Type B pancreatic cell (in vitro differentiated cells): Measurements from ENCODE around the gene EHD1. TPM values are rescaled to one million over a fixed set of nuclear protein-coding genes. Genes with fewer than 3 reads are reported as not detected.

Source experiments
- DNase-seq: peaks from one replicate; pipeline ENCODE4 v3.0.0; 2021; ENCODE audit warnings: mixed read lengths; ENCODE audit not compliant: unreplicated experiment; ENCODE audit errors: extremely low spot score
- H3K27ac Mint-ChIP-seq: 2 replicates; pipeline ENCODE4 v1.8.0; 2021; ENCODE audit warnings: mild to moderate bottlenecking, mixed read lengths
- H3K27me3 Mint-ChIP-seq: 2 replicates; pipeline ENCODE4 v1.8.0; 2021; ENCODE audit warnings: mixed read lengths
- H3K36me3 Mint-ChIP-seq: 2 replicates; pipeline ENCODE4 v1.8.0; 2021; ENCODE audit warnings: mixed read lengths
- H3K4me1 Mint-ChIP-seq: one replicate; pipeline ENCODE4 v1.8.0; 2021; ENCODE audit warnings: mixed read lengths; ENCODE audit not compliant: unreplicated experiment
- H3K4me3 Mint-ChIP-seq: 2 replicates; pipeline ENCODE4 v1.8.0; 2021; ENCODE audit warnings: mild to moderate bottlenecking, mixed read lengths
- H3K9me3 Mint-ChIP-seq: 2 replicates; pipeline ENCODE4 v1.8.0; 2021; ENCODE audit warnings: mixed read lengths
- CTCF ChIP-seq: fragments of 200-600 bp; sonication (generic); conservative IDR thresholded peaks from 2 replicates; pipeline ENCODE4 v1.5.0; 2021; ENCODE audit warnings: antibody characterized with exemption, mild to moderate bottlenecking
- total RNA-seq: library from RNA; stranded (reverse); gene quantifications from 2 replicates; pipeline ENCODE4 v1.2.1, GENCODE V29; 2021; ENCODE audit warnings: low replicate concordance

EHD1 gene
- total RNA-seq, 1 donor from 2014 or later = 86.6 TPM

DNA sequence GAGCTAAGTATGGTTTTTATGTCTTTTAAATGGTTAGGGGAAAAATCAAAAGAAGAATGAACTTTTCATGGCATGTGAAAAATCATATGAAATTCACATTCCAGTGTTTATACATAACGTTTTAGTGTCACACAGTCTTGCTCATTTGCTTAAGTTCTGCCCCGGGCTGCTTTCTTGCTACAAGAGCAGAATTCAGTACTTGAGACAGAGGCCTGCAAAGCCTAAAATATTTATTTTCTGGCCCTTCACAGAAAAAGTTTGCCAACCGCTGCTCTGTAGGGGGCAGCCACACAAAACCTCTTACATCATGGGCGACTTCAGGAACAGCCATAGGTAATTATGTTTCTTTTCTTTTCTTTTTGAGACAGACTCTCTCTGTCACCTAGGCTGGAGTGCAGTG lies 39.6 kb upstream of the EHD1 start:
- DNase-seq = no peak
- Mint-ChIP-seq H3K4me1 (peaks cover 13% of the 10 kb centered on the region), H3K27me3 (no peaks in the 10 kb centered on the region), H3K4me3 (peak overlapping the region; percentile 92), H3K27ac (peak overlapping the region; percentile 97), H3K36me3 (no peaks in the 10 kb centered on the region), H3K9me3 (no peaks in the 10 kb centered on the region)
- TF ChIP-seq CTCF = no peak

DNA sequence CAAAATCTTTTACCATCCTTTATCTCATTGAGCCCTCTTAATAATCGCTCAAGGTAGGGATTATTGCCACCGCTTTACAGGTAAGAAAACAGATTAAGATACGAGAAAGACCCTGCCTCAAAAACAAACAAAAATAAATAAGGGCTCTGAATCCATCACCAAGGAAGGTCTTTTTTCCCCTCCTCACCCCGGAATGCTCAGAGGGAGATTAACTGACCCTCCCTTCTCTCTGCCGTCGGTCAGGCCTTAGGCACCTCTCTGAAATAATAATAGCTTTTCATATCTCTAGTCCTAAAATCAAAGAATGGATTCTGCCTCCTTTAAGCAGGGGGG lies 39.2 kb upstream of the EHD1 start:
- Mint-ChIP-seq H3K27me3 (no peaks in the 10 kb centered on the region), H3K27ac (peak overlapping the region; percentile 97), H3K36me3 (no peaks in the 10 kb centered on the region), H3K4me3 (peak overlapping the region; percentile 92), H3K4me1 (peaks cover 13% of the 10 kb centered on the region), H3K9me3 (no peaks in the 10 kb centered on the region)
- no peak for TF ChIP-seq CTCF
- DNase-seq = no peak

DNA sequence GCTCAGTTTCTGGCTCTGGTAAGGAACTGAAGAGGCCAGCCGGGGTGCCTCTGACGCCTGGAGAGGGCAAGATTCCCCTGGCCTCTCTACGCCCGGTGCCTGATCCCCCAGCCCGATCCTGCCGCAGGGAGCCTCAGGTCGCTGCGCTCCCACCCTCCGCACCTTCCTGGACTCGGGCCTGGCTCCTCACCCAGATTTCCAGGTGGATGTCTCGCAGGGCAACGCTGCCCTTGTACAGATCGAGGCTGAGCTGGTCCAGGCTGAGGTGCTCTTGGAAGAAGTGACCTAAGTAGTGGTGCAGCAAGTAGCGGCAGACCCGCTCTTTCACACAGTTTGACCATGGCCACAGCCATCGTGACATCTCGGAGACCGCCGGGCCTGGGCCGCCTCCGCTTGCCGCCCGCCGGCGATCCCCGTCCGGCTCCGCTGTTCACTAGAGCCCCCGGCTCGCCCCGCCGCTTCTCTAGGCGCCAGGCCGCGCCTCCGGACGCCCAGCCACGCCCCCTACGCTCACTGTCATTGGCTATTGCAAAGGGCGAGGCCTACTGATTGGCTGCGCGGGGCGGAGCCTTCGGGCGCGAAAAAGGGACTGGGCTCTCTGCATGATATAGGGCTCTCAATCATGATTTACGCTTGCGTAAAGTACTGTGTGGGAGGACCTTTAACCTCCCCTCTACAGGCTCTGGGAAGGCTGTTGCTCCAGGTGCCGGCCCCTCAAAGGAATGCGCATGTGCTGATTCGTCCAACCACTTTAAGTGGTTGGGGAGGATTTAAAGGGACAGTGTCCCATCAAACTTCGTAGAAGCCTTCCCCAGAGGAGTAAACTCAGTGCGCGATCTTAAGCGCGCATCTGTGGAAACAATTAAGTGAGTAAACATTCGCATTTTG lies 38.6 kb upstream of the EHD1 start, which contains the start of gene ATG2A:
TSS of gene ATG2A (minus strand) at position 435 of the 888 bp plus-strand sequence. CDS start at position 361, 74 bp downstream.
- Mint-ChIP-seq H3K36me3 (no peaks in the 10 kb centered on the region), H3K27me3 (no peaks in the 10 kb centered on the region), H3K4me1 (peaks cover 13% of the 10 kb centered on the region), H3K27ac (peak within 1 kb of the TSS; percentile 97), H3K9me3 (no peaks in the 10 kb centered on the region), H3K4me3 (peak within 1 kb of the TSS; percentile 92)
- DNase-seq = peak; percentile 98
- TF ChIP-seq CTCF = peak; percentile 20

- no peaks in the 10 kb centered on the region for H3K36me3 Mint-ChIP-seq
- H3K27ac Mint-ChIP-seq = peak overlapping the region; percentile 97
- TF ChIP-seq CTCF = no peak
These were observed 37.8 kb upstream of the EHD1 start for GRCh38 chr11:64916040-64916774.

DNA sequence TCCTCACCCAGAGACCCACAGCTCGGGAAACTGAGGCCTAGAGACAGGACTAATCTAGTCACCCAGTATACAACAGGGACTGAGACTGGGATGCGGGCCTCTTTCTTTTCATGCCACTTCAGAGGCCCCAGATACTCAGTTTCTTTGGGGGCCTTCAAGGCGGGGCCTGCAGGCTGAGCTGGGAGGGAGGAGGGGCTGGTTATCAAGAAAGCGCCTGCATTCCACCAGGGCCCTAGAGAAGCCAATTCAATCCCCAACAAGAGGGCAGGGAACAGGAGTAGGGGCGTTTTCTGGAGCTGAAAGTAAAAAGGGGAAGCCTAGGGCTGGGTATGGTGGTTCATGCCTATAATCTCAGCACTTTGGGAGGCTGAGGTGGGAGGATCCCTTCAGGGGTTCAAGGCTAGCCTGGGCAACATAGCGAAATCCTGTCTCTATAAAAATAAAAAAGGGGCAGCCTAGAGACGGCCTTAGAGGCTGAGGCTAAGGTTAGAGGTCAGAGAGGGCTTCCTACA lies 37.0 kb upstream of the EHD1 start:
- DNase-seq = no peak
- Mint-ChIP-seq H3K4me3 (peak overlapping the region; percentile 92), H3K9me3 (no peaks in the 10 kb centered on the region), H3K27me3 (no peaks in the 10 kb centered on the region), H3K27ac (no peak overlapping the region), H3K4me1 (peaks cover 13% of the 10 kb centered on the region), H3K36me3 (no peaks in the 10 kb centered on the region)
- no peak for TF ChIP-seq CTCF

More at GRCh38 chr11:64916040-64916774, 37.8 kb upstream of the EHD1 start:
- no peak for DNase-seq
- Mint-ChIP-seq H3K4me1 (peaks cover 13% of the 10 kb centered on the region), H3K9me3 (no peaks in the 10 kb centered on the region), H3K27me3 (no peaks in the 10 kb centered on the region), H3K4me3 (peak overlapping the region; percentile 92)
